ES-I3 (cell line): ENCODE data around the gene FAM107B.

Source experiments
- H3K36me3 ChIP-seq: 2 replicates; pipeline ENCODE4 v1.6.1; 2013; ENCODE audit warnings: mild to moderate bottlenecking, low read length, control low read depth, moderate library complexity; ENCODE audit not compliant: insufficient read depth
- H3K4me1 ChIP-seq: 2 replicates; pipeline ENCODE4 v1.6.1; 2013; ENCODE audit warnings: mild to moderate bottlenecking, control low read depth, low read length; ENCODE audit not compliant: insufficient read depth
- H3K9ac ChIP-seq: 2 replicates; pipeline ENCODE4 v1.6.1; 2013; ENCODE audit warnings: low read depth, mild to moderate bottlenecking, low read length, moderate library complexity
- H3K9me3 ChIP-seq: 2 replicates; pipeline ENCODE4 v1.6.1; 2013; ENCODE audit warnings: mild to moderate bottlenecking, low read length, moderate library complexity; ENCODE audit not compliant: control insufficient read depth, insufficient read depth

The FAM107B gene

GRCh38 chr10:14567421-14567820 lies 207.3 kb downstream of the FAM107B start:
- no peak overlapping the region for H3K9ac ChIP-seq
- no peaks in the 10 kb centered on the region; the same call in 1 of the 2 replicates for H3K9me3 ChIP-seq
- H3K36me3 ChIP-seq = no peaks in the 10 kb centered on the region; the same call in 1 of the 2 replicates
- H3K4me1 ChIP-seq = peaks cover 8% of the 10 kb centered on the region

- Histone ChIP-seq H3K9me3 (no peaks in the 10 kb centered on the region; the same call in 1 of the 2 replicates), H3K36me3 (no peaks in the 10 kb centered on the region; the same call in 1 of the 2 replicates), H3K9ac (no peak overlapping the region), H3K4me1 (peaks cover 9% of the 10 kb centered on the region)
These were observed 208.2 kb downstream of the FAM107B start for GRCh38 chr10:14566498-14566897.

- no peaks in the 10 kb centered on the region; the same call in 1 of the 2 replicates for H3K36me3 ChIP-seq
- no peak overlapping the region for H3K9ac ChIP-seq
- H3K9me3 ChIP-seq = no peaks in the 10 kb centered on the region; the same call in 1 of the 2 replicates
- H3K4me1 ChIP-seq = peaks cover 18% of the 10 kb centered on the region
These were observed 209.5 kb downstream of the FAM107B start for GRCh38 chr10:14565199-14565598.

- H3K36me3 ChIP-seq = no peaks in the 10 kb centered on the region; the same call in 1 of the 2 replicates
- no peak overlapping the region for H3K9ac ChIP-seq
- peaks cover 22% of the 10 kb centered on the region for H3K4me1 ChIP-seq
These were observed 210.4 kb downstream of the FAM107B start for GRCh38 chr10:14564268-14564744.

GRCh38 chr10:14563359-14563940 lies 211.2 kb downstream of the FAM107B start:
- Histone ChIP-seq H3K9ac (no peak overlapping the region), H3K36me3 (no peaks in the 10 kb centered on the region; the same call in 1 of the 2 replicates), H3K4me1 (peaks cover 22% of the 10 kb centered on the region), H3K9me3 (no peaks in the 10 kb centered on the region; the same call in 1 of the 2 replicates)

More at GRCh38 chr10:14564268-14564744, 210.4 kb downstream of the FAM107B start:
- H3K9me3 ChIP-seq = no peaks in the 10 kb centered on the region; the same call in 1 of the 2 replicates

- peaks cover 22% of the 10 kb centered on the region for H3K4me1 ChIP-seq
- H3K9me3 ChIP-seq = no peaks in the 10 kb centered on the region; the same call in 1 of the 2 replicates
- no peaks in the 10 kb centered on the region; the same call in 1 of the 2 replicates for H3K36me3 ChIP-seq
- H3K9ac ChIP-seq = no peak overlapping the region
These were observed 211.7 kb downstream of the FAM107B start for GRCh38 chr10:14563076-14563336.

GRCh38 chr10:14562218-14563075 lies 212.2 kb downstream of the FAM107B start:
- H3K4me1 ChIP-seq = peaks cover 22% of the 10 kb centered on the region
- no peak overlapping the region for H3K9ac ChIP-seq
- H3K9me3 ChIP-seq = no peaks in the 10 kb centered on the region; the same call in 1 of the 2 replicates
- no peaks in the 10 kb centered on the region; the same call in 1 of the 2 replicates for H3K36me3 ChIP-seq

GRCh38 chr10:14560791-14561765 lies 213.6 kb downstream of the FAM107B start:
- Histone ChIP-seq H3K9me3 (no peaks in the 10 kb centered on the region; the same call in 1 of the 2 replicates), H3K9ac (no peak overlapping the region), H3K4me1 (peaks cover 24% of the 10 kb centered on the region), H3K36me3 (no peaks in the 10 kb centered on the region)

- no peaks in the 10 kb centered on the region; the same call in 1 of the 2 replicates for H3K9me3 ChIP-seq
- H3K36me3 ChIP-seq = no peaks in the 10 kb centered on the region
- no peak overlapping the region for H3K9ac ChIP-seq
- H3K4me1 ChIP-seq = peaks cover 31% of the 10 kb centered on the region
These were observed 214.4 kb downstream of the FAM107B start for GRCh38 chr10:14560274-14560673.

- H3K9ac ChIP-seq = no peak overlapping the region
- peaks cover 41% of the 10 kb centered on the region for H3K4me1 ChIP-seq
- H3K9me3 ChIP-seq = no peaks in the 10 kb centered on the region
- no peaks in the 10 kb centered on the region for H3K36me3 ChIP-seq
These were observed 216.7 kb downstream of the FAM107B start for GRCh38 chr10:14558025-14558424.

- peaks cover 38% of the 10 kb centered on the region for H3K4me1 ChIP-seq
- no peak overlapping the region for H3K9ac ChIP-seq
- H3K36me3 ChIP-seq = no peaks in the 10 kb centered on the region
- H3K9me3 ChIP-seq = no peaks in the 10 kb centered on the region
These were observed 217.1 kb downstream of the FAM107B start for GRCh38 chr10:14557567-14557966.

- Histone ChIP-seq H3K9ac (no peak overlapping the region), H3K9me3 (no peaks in the 10 kb centered on the region), H3K36me3 (no peaks in the 10 kb centered on the region), H3K4me1 (peaks cover 32% of the 10 kb centered on the region)
These were observed 218.3 kb downstream of the FAM107B start for GRCh38 chr10:14556285-14556956.

GRCh38 chr10:14555807-14556206 lies 218.9 kb downstream of the FAM107B start:
- H3K4me1 ChIP-seq = peaks cover 28% of the 10 kb centered on the region
- no peaks in the 10 kb centered on the region for H3K36me3 ChIP-seq
- no peak overlapping the region for H3K9ac ChIP-seq
- H3K9me3 ChIP-seq = no peaks in the 10 kb centered on the region
